HepG2 (cell line): ENCODE measurements around the gene ADAMTS12. TPM values are rescaled to one million over a fixed set of nuclear protein-coding genes. Genes with fewer than 3 reads are reported as not detected.

Experiments
- ATAC-seq: fragments of 200-7000 bp; cut with Tn5 transposase; 3 replicates; pipeline ENCODE4 v1.9.1; 2020; ENCODE audit warnings: mild to moderate bottlenecking, moderate library complexity
- BruUV-seq: library from RNA; stranded (reverse); fragments of 400-500 nt; replicated peaks from 2 replicates; lab custom pipeline; 2021; lab: Mats Ljungman, UMichigan
- CTCF ChIA-PET: fragments of 300-600 bp; formaldehyde crosslinking; extraction: SDS; loops from one replicate; lab custom pipeline; 2021; ENCODE audit warnings: low total read pairs, inconsistent platforms, low intra/inter-chr PET ratio; lab: Yijun Ruan, JAX
- POLR2A ChIA-PET: fragments of 350-600 bp; sonication (Branson Sonifier 250); formaldehyde crosslinking; loops from one replicate; lab custom pipeline; 2020; ENCODE audit warnings: antibody characterized with exemption, inconsistent platforms; lab: Yijun Ruan, JAX
- DNase-seq: peaks from one replicate; pipeline ENCODE4 v3.0.0-alpha.2; 2015; ENCODE audit warnings: low spot score
- FAIRE-seq: peaks from 3 replicates; lab custom pipeline; 2011; peaks lifted over from hg19 to GRCh38; lab: Jason Lieb, UNC
- H2AFZ ChIP-seq: one replicate; pipeline ENCODE4 v1.6.1; 2011; ENCODE audit warnings: low read length, inconsistent platforms
- H3K27ac ChIP-seq: fragments of 300-600 bp; 3 replicates; pipeline ENCODE4 v1.8.0; 2011; ENCODE audit warnings: mixed run types, mild to moderate bottlenecking, mixed read lengths, low read length, inconsistent platforms; ENCODE audit not compliant: insufficient read depth; ENCODE audit errors: extremely low read length
- H3K27me3 ChIP-seq, 2 experiments: fragments of 200-600 bp in 1 of 2; 2 replicates in 1 of 2; 3 replicates in 1 of 2; pipeline versions ENCODE4 v1.6.0 to v1.8.0; 2011; ENCODE audit warnings: low read length in 2 of 2, mild to moderate bottlenecking in 2 of 2, moderate library complexity in 2 of 2, inconsistent platforms in 1 of 2; ENCODE audit not compliant: insufficient read depth in 2 of 2, control insufficient read depth in 1 of 2
- H3K36me3 ChIP-seq, 2 experiments: fragments of 200-600 bp in 1 of 2; replicated peaks in 1 of 2; 2 replicates in 1 of 2; 3 replicates in 1 of 2; pipeline versions ENCODE4 v1.5.1 to v1.8.0; 2011; ENCODE audit warnings: low read length in 2 of 2, inconsistent platforms in 1 of 2; ENCODE audit not compliant: insufficient read depth in 2 of 2, control insufficient read depth in 1 of 2
- H3K4me1 ChIP-seq: 2 replicates; pipeline ENCODE4 v1.5.1; 2012; ENCODE audit warnings: low read length, inconsistent platforms; ENCODE audit not compliant: insufficient read depth
- H3K4me2 ChIP-seq: 2 replicates; pipeline ENCODE4 v1.6.0; 2011; ENCODE audit warnings: low read depth, low read length, inconsistent platforms
- H3K4me3 ChIP-seq, 3 experiments: fragments of 200-600 bp in 1 of 3; sonication (generic), shearing (Covaris generic) in 1 of 3; replicated peaks in 1 of 3; 2 replicates each; pipeline ENCODE4 v1.5.1; 2011 to 2016; ENCODE audit warnings: low read length in 3 of 3, inconsistent platforms in 2 of 3, low read depth in 2 of 3, mild to moderate bottlenecking in 2 of 3, control low read depth in 1 of 3, mixed read lengths in 1 of 3; ENCODE audit not compliant: insufficient read depth in 1 of 3
- H3K79me2 ChIP-seq: one replicate; pipeline ENCODE4 v1.6.1; 2011; ENCODE audit warnings: low read length, inconsistent platforms; ENCODE audit not compliant: insufficient read depth
- H3K9ac ChIP-seq: 2 replicates; pipeline ENCODE4 v1.6.0; 2011; ENCODE audit warnings: mild to moderate bottlenecking, low read depth, low read length, inconsistent platforms; ENCODE audit not compliant: insufficient read depth
- H3K9me3 ChIP-seq: 2 replicates; pipeline ENCODE4 v1.5.1; 2012; ENCODE audit warnings: mild to moderate bottlenecking, low read length
- H4K20me1 ChIP-seq: 2 replicates; pipeline ENCODE4 v1.6.0; 2011; ENCODE audit warnings: inconsistent platforms, mild to moderate bottlenecking, low read length, moderate library complexity; ENCODE audit not compliant: insufficient read depth
- AGO2 ChIP-seq: fragments of 200-400 bp; formaldehyde crosslinking; optimal IDR thresholded peaks from 2 replicates; pipeline ENCODE3; 2017; ENCODE audit warnings: mild to moderate bottlenecking, low read depth, low read length, moderate library complexity
- FOXA3 ChIP-seq: IDR thresholded peaks from 2 replicates; pipeline ENCODE4 v1.6.1; 2016; ENCODE audit warnings: missing genetic modification reagents, missing compliant biosample characterization
- KDM5B ChIP-seq: sonication (generic); formaldehyde crosslinking; IDR thresholded peaks from 2 replicates; pipeline ENCODE4 v1.4.0; 2020; ENCODE audit warnings: missing genetic modification reagents, mild to moderate bottlenecking, borderline replicate concordance
- RFX3 ChIP-seq: IDR thresholded peaks from 2 replicates; pipeline ENCODE4 v1.6.1; 2016; ENCODE audit warnings: missing biosample characterization, missing genetic modification reagents
- SALL2 ChIP-seq: sonication (generic); formaldehyde crosslinking; IDR thresholded peaks from 2 replicates; pipeline ENCODE4 v1.8.1; 2023; ENCODE audit warnings: mild to moderate bottlenecking, missing genetic modification reagents, inconsistent platforms
- ZNF510 ChIP-seq: sonication (generic); formaldehyde crosslinking; IDR thresholded peaks from 2 replicates; pipeline ENCODE4 v1.4.0; 2020; ENCODE audit warnings: low read depth, mild to moderate bottlenecking, missing genetic modification reagents
- WGBS: methylation state at CpG from one replicate; pipeline ENCODE4 v1.1.6; 2017; ENCODE audit warnings: low lambda C conversion rate; 5-methylcytosine and 5-hydroxymethylcytosine counted together
- in situ Hi-C: cut with HindIII; loops from 2 replicates; pipeline ENCODE4 v1.10.0; 2017; ENCODE audit warnings: low pct_unique_long_range_greater_than_20kb; ENCODE audit not compliant: extremely low pct_ligation_motif_present
- intact Hi-C: fragments of 100-400 bp; cut with micrococcal nuclease; formaldehyde crosslinking; loops from one replicate; pipeline ENCODE4 v1.10.0; 2022; ENCODE audit not compliant: unreplicated experiment
- polyA plus RNA-seq, 8 experiments: library from polyadenylated mRNA; depleted of rRNA in 3 of 8; stranded (reverse) in 7 of 8; unstranded in 1 of 8; fragments of >200 nt; fragmentation: Illumina TruSeq in 4 of 8; extraction: Trizol in 4 of 8; gene quantifications; 2 replicates each; pipeline versions ENCODE4 v1.2.1 to v1.2.3, GENCODE V29; 2011 to 2016; ENCODE audit warnings: low read depth in 4 of 8, missing spikeins in 1 of 8, mixed read lengths in 1 of 8; ENCODE audit not compliant: insufficient read depth in 1 of 8
- total RNA-seq, 5 experiments: library from RNA; depleted of rRNA; stranded (reverse); fragments of >200 nt; fragmentation: Illumina TruSeq; extraction: Trizol; gene quantifications; 2 replicates each; pipeline ENCODE4 v1.2.3, GENCODE V29; 2016; ENCODE audit warnings: low read depth in 1 of 5
- TF ChIP-seq, protein P1 (sequence below): IDR thresholded peaks from 2 replicates; pipeline ENCODE4 v1.6.1; 2018; ENCODE audit warnings: missing genetic modification reagents, mild to moderate bottlenecking, missing compliant biosample characterization
- TF ChIP-seq, protein P2 (sequence below): sonication (generic); formaldehyde crosslinking; IDR thresholded peaks from 2 replicates; pipeline ENCODE4 v1.8.1; 2023; ENCODE audit warnings: mild to moderate bottlenecking, missing genetic modification reagents
- TF ChIP-seq, protein P3 (sequence below): sonication (generic); formaldehyde crosslinking; IDR thresholded peaks from 2 replicates; pipeline ENCODE4 v1.4.0; 2020; ENCODE audit warnings: low read depth, mild to moderate bottlenecking, missing genetic modification reagents
- TF ChIP-seq, protein P4 (sequence below): sonication (generic); formaldehyde crosslinking; IDR thresholded peaks from one replicate; pipeline ENCODE4 v1.5.1; 2020; ENCODE audit warnings: mild to moderate bottlenecking, missing genetic modification reagents; ENCODE audit errors: not compliant biosample characterization

The ADAMTS12 gene
- total and polyA plus RNA-seq, 2 of the 13 experiments (the other 11 are each of a cell fraction or from before 2014, with no cell fraction given), result 0.03 TPM; not detected in 1

DNA sequence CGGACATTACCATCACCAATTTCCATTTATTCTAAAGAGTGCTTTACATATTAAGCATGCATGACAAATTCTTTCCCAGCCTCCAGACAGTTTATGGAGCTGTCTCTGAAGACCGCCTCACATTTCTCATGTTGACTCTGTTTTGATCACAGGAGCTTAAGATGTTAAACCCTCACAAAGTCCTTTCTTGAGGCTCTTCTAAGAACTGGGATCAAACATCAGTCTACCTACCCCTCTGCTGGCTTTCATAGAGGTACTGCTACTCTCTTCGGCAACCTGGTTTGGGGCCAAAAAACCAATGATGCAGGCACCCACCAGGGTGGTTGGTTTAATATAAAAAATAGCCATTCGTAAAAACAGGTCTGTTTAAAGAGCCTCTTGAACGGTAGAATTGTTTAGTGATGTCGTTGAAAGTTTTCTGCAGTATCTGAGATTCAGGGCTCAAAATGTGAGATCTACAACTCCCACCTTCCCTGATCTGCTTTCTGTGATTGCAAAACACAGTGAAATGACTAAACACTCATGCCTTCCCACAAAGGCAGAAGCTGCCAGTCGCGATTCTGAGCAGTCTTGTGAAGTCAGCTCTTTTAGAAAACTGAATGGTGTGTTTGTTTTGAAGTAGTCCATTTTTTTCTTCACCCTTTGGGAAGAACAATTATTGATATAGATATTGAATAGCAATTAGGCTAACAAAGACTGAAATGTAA is 47.9 kb upstream of the ADAMTS12 start:
- no peaks in the 10 kb centered on the region for H3K36me3 ChIP-seq
- peaks cover 1 to 15% of the 10 kb centered on the region in 2 experiments; a peak in 3 of 5 replicates for H3K27me3 ChIP-seq
- in situ Hi-C loops, result loop anchor here (5.0 to 10.0 kb wide), 2 partner anchors 355 to 502 kb away; no protein-coding TSS in a partner anchor
- no peak overlapping the region for H3K9ac ChIP-seq
- no peak overlapping the region for H2AFZ ChIP-seq
- H3K27ac ChIP-seq, result no peak overlapping the region
- CTCF ChIA-PET, result no interaction called here
- ATAC-seq, result no peak
- intact Hi-C loops, result loop anchor here (10.0 kb wide), 1 partner anchor 125 kb away; no protein-coding TSS in a partner anchor
- H3K4me3 ChIP-seq, result no peak overlapping the region
- H4K20me1 ChIP-seq, result no peaks in the 10 kb centered on the region
- H3K9me3 ChIP-seq, result no peaks in the 10 kb centered on the region
- 6% methylated on average over 8 of the region's 8 CpGs for WGBS
- no peaks in the 10 kb centered on the region for H3K79me2 ChIP-seq
- POLR2A ChIA-PET, result no interaction called here
- no TSS peak for BruUV-seq
- DNase-seq, result no peak
- no peaks in the 10 kb centered on the region for H3K4me1 ChIP-seq
- no peak overlapping the region for H3K4me2 ChIP-seq
- no peak for FAIRE-seq
- TF ChIP-seq ZNF510 (CRISPR knock-in tag) (no peak), FOXA3 (CRISPR knock-in tag) (no peak), AGO2 (no peak), SALL2 (CRISPR knock-in tag) (no peak), RFX3 (CRISPR knock-in tag) (no peak), KDM5B (CRISPR knock-in tag) (no peak)
- TF ChIP-seq, protein P1, sequence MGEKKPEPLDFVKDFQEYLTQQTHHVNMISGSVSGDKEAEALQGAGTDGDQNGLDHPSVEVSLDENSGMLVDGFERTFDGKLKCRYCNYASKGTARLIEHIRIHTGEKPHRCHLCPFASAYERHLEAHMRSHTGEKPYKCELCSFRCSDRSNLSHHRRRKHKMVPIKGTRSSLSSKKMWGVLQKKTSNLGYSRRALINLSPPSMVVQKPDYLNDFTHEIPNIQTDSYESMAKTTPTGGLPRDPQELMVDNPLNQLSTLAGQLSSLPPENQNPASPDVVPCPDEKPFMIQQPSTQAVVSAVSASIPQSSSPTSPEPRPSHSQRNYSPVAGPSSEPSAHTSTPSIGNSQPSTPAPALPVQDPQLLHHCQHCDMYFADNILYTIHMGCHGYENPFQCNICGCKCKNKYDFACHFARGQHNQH, result no peak
- TF ChIP-seq, protein P2, sequence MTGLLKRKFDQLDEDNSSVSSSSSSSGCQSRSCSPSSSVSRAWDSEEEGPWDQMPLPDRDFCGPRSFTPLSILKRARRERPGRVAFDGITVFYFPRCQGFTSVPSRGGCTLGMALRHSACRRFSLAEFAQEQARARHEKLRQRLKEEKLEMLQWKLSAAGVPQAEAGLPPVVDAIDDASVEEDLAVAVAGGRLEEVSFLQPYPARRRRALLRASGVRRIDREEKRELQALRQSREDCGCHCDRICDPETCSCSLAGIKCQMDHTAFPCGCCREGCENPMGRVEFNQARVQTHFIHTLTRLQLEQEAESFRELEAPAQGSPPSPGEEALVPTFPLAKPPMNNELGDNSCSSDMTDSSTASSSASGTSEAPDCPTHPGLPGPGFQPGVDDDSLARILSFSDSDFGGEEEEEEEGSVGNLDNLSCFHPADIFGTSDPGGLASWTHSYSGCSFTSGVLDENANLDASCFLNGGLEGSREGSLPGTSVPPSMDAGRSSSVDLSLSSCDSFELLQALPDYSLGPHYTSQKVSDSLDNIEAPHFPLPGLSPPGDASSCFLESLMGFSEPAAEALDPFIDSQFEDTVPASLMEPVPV (CRISPR knock-in tag), result no peak
- TF ChIP-seq, protein P3, sequence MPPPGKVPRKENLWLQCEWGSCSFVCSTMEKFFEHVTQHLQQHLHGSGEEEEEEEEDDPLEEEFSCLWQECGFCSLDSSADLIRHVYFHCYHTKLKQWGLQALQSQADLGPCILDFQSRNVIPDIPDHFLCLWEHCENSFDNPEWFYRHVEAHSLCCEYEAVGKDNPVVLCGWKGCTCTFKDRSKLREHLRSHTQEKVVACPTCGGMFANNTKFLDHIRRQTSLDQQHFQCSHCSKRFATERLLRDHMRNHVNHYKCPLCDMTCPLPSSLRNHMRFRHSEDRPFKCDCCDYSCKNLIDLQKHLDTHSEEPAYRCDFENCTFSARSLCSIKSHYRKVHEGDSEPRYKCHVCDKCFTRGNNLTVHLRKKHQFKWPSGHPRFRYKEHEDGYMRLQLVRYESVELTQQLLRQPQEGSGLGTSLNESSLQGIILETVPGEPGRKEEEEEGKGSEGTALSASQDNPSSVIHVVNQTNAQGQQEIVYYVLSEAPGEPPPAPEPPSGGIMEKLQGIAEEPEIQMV (CRISPR knock-in tag), result no peak
- TF ChIP-seq, protein P4, sequence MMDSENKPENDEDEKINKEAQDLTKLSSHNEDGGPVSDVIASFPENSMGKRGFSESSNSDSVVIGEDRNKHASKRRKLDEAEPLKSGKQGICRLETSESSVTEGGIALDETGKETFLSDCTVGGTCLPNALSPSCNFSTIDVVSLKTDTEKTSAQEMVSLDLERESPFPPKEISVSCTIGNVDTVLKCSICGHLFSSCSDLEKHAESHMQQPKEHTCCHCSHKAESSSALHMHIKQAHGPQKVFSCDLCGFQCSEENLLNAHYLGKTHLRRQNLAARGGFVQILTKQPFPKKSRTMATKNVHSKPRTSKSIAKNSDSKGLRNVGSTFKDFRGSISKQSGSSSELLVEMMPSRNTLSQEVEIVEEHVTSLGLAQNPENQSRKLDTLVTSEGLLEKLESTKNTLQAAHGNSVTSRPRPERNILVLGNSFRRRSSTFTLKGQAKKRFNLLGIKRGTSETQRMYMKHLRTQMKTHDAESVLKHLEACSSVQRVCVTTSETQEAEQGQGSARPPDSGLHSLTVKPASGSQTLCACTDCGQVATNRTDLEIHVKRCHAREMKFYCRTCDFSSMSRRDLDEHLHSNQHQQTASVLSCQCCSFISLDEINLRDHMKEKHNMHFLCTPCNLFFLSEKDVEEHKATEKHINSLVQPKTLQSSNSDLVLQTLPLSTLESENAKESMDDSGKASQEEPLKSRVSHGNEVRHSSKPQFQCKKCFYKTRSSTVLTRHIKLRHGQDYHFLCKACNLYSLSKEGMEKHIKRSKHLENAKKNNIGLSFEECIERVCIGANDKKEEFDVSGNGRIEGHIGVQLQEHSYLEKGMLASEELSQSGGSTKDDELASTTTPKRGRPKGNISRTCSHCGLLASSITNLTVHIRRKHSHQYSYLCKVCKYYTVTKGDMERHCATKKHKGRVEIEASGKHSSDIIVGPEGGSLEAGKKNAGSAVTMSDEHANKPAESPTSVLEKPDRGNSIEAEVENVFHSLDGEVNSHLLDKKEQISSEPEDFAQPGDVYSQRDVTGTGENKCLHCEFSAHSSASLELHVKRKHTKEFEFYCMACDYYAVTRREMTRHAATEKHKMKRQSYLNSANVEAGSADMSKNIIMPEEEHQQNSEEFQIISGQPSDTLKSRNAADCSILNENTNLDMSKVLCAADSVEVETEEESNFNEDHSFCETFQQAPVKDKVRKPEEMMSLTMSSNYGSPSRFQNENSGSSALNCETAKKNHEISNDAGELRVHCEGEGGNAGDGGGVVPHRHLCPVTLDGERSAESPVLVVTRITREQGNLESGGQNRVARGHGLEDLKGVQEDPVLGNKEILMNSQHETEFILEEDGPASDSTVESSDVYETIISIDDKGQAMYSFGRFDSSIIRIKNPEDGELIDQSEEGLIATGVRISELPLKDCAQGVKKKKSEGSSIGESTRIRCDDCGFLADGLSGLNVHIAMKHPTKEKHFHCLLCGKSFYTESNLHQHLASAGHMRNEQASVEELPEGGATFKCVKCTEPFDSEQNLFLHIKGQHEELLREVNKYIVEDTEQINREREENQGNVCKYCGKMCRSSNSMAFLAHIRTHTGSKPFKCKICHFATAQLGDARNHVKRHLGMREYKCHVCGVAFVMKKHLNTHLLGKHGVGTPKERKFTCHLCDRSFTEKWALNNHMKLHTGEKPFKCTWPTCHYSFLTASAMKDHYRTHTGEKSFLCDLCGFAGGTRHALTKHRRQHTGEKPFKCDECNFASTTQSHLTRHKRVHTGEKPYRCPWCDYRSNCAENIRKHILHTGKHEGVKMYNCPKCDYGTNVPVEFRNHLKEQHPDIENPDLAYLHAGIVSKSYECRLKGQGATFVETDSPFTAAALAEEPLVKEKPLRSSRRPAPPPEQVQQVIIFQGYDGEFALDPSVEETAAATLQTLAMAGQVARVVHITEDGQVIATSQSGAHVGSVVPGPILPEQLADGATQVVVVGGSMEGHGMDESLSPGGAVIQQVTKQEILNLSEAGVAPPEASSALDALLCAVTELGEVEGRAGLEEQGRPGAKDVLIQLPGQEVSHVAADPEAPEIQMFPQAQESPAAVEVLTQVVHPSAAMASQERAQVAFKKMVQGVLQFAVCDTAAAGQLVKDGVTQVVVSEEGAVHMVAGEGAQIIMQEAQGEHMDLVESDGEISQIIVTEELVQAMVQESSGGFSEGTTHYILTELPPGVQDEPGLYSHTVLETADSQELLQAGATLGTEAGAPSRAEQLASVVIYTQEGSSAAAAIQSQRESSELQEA (CRISPR knock-in tag), result no peak
